Calu3 (cell line): ENCODE data around the gene MLANA. TPM values are rescaled to one million over a fixed set of nuclear protein-coding genes. Genes with fewer than 3 reads are reported as not detected.
"Not testable (repeated sequence)": the region's sequence is repeated elsewhere in the genome, so short reads cannot be mapped to it uniquely, and the experiment has no call there.

Experiments
- BruUV-seq: library from RNA; stranded (reverse); fragments of 400-500 nt; replicated peaks from 2 replicates; lab custom pipeline; 2021; lab: Mats Ljungman, UMichigan
- CTCF ChIA-PET: fragments of 300-600 bp; sonication (Branson Sonifier 250); formaldehyde crosslinking; loops from one replicate; lab custom pipeline; 2022; ENCODE audit warnings: antibody characterized with exemption; lab: Charles Lee
- DNase-seq: peaks from one replicate; pipeline ENCODE4 v3.0.0; 2022
- H3K27ac Mint-ChIP-seq: one replicate; pipeline ENCODE4 v1.8.0; 2022; ENCODE audit warnings: mixed read lengths; ENCODE audit not compliant: unreplicated experiment
- H3K27me3 Mint-ChIP-seq: one replicate; pipeline ENCODE4 v1.8.0; 2022; ENCODE audit warnings: mixed read lengths; ENCODE audit not compliant: unreplicated experiment
- H3K36me3 Mint-ChIP-seq: one replicate; pipeline ENCODE4 v1.8.0; 2022; ENCODE audit warnings: mild to moderate bottlenecking, moderate library complexity, mixed read lengths; ENCODE audit not compliant: insufficient read depth, unreplicated experiment
- H3K4me1 Mint-ChIP-seq: one replicate; pipeline ENCODE4 v1.8.0; 2022; ENCODE audit warnings: mild to moderate bottlenecking, low read depth, mixed read lengths; ENCODE audit not compliant: unreplicated experiment
- H3K4me3 Mint-ChIP-seq: one replicate; pipeline ENCODE4 v1.8.0; 2022; ENCODE audit warnings: mild to moderate bottlenecking, low read depth, moderate library complexity, mixed read lengths; ENCODE audit not compliant: unreplicated experiment
- H3K9me3 Mint-ChIP-seq: one replicate; pipeline ENCODE4 v1.8.0; 2022; ENCODE audit warnings: low read depth, mixed read lengths; ENCODE audit not compliant: unreplicated experiment
- intact Hi-C: fragments of 100-400 bp; cut with micrococcal nuclease; formaldehyde crosslinking; loops from one replicate; pipeline ENCODE4 v1.10.0; 2022; ENCODE audit not compliant: unreplicated experiment
- total RNA-seq: library from RNA; stranded (reverse); gene quantifications from 2 replicates; pipeline ENCODE4 v1.2.3, GENCODE V29; 2022
- TF ChIP-seq, protein P1 (sequence below): fragments of 200-600 bp; IDR thresholded peaks from one replicate; pipeline ENCODE4 v1.8.0; 2022; ENCODE audit warnings: antibody characterized with exemption; ENCODE audit not compliant: unreplicated experiment

MLANA gene
- total RNA-seq, 1 experiment from 2014 or later, result not detected

DNA sequence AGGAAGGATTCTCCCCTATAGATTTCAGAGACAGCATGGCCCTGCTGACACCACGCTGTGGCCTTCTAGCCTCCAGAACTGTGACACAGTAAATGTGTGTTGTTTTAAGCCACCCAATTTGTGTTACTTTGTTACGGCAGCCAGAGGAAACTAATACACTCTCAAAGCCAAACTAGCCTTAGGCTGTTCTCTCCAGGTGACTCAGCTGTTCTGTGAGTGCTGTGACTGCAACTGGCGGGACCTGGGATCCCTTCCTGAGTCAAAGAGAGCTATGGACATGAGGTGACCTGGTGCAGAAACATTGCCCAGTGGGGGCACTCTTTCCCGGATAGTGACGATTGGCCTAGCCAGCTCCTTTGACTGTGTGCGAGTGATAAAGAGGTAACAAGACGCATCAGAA is 14.0 kb upstream of the MLANA start:
- H3K4me3 Mint-ChIP-seq, result no peak overlapping the region
- no peak for DNase-seq
- BruUV-seq, result no TSS peak
- peaks cover 2% of the 10 kb centered on the region for H3K9me3 Mint-ChIP-seq
- H3K4me1 Mint-ChIP-seq, result no peaks in the 10 kb centered on the region
- H3K27ac Mint-ChIP-seq, result no peak overlapping the region
- intact Hi-C loops, result no loop called here
- CTCF ChIA-PET, result no interaction called here
- TF ChIP-seq, protein P1, sequence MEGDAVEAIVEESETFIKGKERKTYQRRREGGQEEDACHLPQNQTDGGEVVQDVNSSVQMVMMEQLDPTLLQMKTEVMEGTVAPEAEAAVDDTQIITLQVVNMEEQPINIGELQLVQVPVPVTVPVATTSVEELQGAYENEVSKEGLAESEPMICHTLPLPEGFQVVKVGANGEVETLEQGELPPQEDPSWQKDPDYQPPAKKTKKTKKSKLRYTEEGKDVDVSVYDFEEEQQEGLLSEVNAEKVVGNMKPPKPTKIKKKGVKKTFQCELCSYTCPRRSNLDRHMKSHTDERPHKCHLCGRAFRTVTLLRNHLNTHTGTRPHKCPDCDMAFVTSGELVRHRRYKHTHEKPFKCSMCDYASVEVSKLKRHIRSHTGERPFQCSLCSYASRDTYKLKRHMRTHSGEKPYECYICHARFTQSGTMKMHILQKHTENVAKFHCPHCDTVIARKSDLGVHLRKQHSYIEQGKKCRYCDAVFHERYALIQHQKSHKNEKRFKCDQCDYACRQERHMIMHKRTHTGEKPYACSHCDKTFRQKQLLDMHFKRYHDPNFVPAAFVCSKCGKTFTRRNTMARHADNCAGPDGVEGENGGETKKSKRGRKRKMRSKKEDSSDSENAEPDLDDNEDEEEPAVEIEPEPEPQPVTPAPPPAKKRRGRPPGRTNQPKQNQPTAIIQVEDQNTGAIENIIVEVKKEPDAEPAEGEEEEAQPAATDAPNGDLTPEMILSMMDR, result no peak
- H3K36me3 Mint-ChIP-seq, result no peaks in the 10 kb centered on the region
- H3K27me3 Mint-ChIP-seq, result no peaks in the 10 kb centered on the region

GRCh38 chr9:5879419-5880181 is 11.1 kb upstream of the MLANA start:
- no peak overlapping the region for H3K4me3 Mint-ChIP-seq
- BruUV-seq, result no TSS peak
- TF ChIP-seq, protein P1, result no peak

GRCh38 chr9:5882244-5883012 is 8.3 kb upstream of the MLANA start:
- intact Hi-C loops, result loop anchor here (5.0 kb wide), 1 partner anchor 50 kb away; the partner anchor contains the start of gene ERMP1
- H3K9me3 Mint-ChIP-seq, CTCF ChIA-PET, H3K27me3 Mint-ChIP-seq, H3K4me3 Mint-ChIP-seq, H3K4me1 Mint-ChIP-seq, H3K36me3 Mint-ChIP-seq, H3K27ac Mint-ChIP-seq, BruUV-seq, DNase-seq: not testable (repeated sequence)

More at GRCh38 chr9:5879419-5880181, 11.1 kb upstream of the MLANA start:
- Mint-ChIP-seq H3K4me1 (peaks cover 2% of the 10 kb centered on the region), H3K27me3 (no peaks in the 10 kb centered on the region), H3K36me3 (no peaks in the 10 kb centered on the region), H3K9me3 (peaks cover 2% of the 10 kb centered on the region), H3K27ac (no peak overlapping the region)
- DNase-seq, result no peak
- CTCF ChIA-PET, result interaction anchor here (0.7 to 0.9 kb wide), 3 partner anchors 12 to 175 kb away, joined by 3 to 7 read pairs (median 3); no protein-coding TSS in a partner anchor
- intact Hi-C loops, result loop anchor here (5.0 kb wide), 1 partner anchor 47 kb away; the partner anchor contains the start of gene ERMP1

DNA sequence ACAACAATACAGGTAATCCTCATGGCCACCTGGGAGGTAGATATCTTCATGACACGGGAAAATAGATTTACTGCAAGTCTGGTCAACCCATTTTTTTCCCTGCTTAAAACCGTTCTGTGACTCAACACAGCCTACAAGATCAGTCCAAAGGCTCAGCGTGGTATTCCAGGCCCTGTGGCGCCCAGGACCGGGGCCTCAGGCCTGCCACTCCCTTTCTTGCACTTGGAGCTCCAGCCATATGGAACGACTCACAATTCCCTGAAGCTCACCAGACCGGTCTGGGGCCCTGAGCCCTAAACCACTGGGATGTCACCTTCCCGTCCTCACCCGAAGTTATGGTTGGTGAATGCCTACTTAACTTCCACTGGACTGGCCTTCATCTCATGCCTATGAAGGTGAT is 6.5 kb upstream of the MLANA start:
- H3K9me3 Mint-ChIP-seq, result no peaks in the 10 kb centered on the region
- DNase-seq, result no peak
- peaks cover 9% of the 10 kb centered on the region for H3K4me1 Mint-ChIP-seq
- H3K36me3 Mint-ChIP-seq, result no peaks in the 10 kb centered on the region
- TF ChIP-seq, protein P1, result no peak
- H3K4me3 Mint-ChIP-seq, result no peak overlapping the region
- CTCF ChIA-PET, result no interaction called here
- BruUV-seq, result no TSS peak
- no peaks in the 10 kb centered on the region for H3K27me3 Mint-ChIP-seq
- intact Hi-C loops, result loop anchor here (5.0 kb wide), 1 partner anchor 52 kb away; the partner anchor contains the start of gene ERMP1
- H3K27ac Mint-ChIP-seq, result no peak overlapping the region
